GM21390 (cell line): ENCODE measurements around the gene RPL36.

ENCODE experiments used
- ATAC-seq: cut with Tn5 transposase; IDR thresholded peaks from one replicate; pipeline ENCODE4 v1.9.1; 2021; ENCODE audit not compliant: unreplicated experiment

The RPL36 gene

DNA sequence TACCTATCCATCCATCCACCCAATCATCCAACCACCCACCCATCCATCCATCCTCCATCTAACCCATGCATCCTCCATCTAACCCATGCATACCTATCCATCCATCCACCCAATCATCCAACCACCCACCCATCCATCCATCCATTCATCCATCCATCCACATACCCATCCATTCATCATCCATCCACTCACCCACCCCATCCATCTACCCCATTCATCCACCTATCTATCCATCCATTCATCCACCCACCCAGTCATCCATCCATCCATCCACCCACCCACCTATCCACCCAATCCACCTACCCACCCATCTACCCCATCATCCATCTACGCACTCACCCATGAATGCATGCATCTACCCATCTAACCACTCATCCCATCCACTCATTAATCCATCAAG lies 16.3 kb upstream of the RPL36 start:
- ATAC-seq: no peak

DNA sequence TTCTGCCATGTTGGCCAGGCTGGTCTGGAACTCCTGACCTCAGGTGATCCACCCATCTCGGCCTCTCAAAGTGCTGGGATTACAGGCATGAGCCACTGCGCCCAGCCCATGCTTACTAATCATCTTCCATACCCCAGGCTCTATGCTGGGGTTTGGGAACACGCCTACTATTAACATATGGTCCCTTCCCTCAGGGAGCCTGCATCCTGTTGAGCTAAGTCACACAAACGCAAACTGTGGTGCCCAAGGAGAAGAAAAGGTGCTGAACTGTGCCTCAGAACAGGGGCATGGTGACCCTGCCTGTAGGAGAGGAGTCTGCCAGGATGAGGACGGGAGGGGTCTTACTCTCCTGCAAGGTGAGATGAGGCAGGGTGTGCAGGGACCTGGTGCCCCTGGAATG lies 15.4 kb upstream of the RPL36 start:
- no peak for ATAC-seq

GRCh38 chr19:5676105-5676771 lies 13.9 kb upstream of the RPL36 start:
- no peak for ATAC-seq

GRCh38 chr19:5676772-5677105 lies 13.4 kb upstream of the RPL36 start:
- ATAC-seq: no peak

- no peak for ATAC-seq
Measured at GRCh38 chr19:5677136-5677535, 13.0 kb upstream of the RPL36 start.

- ATAC-seq: no peak
Measured at GRCh38 chr19:5677580-5677979, 12.5 kb upstream of the RPL36 start.

GRCh38 chr19:5678071-5678718 lies 11.9 kb upstream of the RPL36 start:
- ATAC-seq: no peak

DNA sequence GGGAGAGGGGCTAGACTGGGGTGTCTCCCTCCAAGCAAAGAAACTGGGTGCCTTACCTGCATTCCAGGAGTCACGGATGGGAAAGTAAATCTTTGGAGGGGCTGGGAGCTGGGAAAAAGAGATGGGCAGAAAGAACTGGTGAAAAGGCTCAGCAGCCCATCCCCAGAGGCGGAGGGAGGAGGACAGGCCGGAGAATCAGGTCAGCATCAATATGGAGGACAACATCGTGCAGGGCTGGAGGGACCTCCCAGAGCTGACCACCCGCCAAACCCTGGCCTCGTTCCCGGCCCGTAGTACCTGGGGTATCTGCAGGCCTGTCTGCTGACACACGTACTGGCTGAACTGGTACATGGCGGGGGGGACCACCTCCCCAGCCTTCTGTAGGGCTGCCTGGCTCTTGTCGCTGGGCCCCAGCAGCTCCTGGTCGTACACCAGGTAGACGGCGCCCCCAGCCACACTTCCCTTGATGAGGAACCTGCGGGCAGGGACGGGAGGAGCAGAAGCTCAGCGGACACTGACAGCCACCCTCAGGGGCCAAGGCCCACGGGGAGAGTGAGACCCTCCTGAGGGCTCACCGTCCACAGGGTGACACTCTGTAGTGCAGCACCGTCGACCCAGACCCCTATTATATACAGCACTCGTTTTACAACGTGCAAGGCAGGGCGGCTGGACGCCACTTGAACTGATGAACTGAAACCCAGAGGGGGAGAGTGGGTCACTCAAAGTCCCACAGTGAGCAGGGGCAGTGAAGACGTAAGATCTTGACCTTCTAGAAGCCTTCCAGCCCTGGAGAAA lies 10.6 kb upstream of the RPL36 start:
- ATAC-seq: no peak

GRCh38 chr19:5680084-5680436 lies 10.0 kb upstream of the RPL36 start:
- no peak for ATAC-seq

DNA sequence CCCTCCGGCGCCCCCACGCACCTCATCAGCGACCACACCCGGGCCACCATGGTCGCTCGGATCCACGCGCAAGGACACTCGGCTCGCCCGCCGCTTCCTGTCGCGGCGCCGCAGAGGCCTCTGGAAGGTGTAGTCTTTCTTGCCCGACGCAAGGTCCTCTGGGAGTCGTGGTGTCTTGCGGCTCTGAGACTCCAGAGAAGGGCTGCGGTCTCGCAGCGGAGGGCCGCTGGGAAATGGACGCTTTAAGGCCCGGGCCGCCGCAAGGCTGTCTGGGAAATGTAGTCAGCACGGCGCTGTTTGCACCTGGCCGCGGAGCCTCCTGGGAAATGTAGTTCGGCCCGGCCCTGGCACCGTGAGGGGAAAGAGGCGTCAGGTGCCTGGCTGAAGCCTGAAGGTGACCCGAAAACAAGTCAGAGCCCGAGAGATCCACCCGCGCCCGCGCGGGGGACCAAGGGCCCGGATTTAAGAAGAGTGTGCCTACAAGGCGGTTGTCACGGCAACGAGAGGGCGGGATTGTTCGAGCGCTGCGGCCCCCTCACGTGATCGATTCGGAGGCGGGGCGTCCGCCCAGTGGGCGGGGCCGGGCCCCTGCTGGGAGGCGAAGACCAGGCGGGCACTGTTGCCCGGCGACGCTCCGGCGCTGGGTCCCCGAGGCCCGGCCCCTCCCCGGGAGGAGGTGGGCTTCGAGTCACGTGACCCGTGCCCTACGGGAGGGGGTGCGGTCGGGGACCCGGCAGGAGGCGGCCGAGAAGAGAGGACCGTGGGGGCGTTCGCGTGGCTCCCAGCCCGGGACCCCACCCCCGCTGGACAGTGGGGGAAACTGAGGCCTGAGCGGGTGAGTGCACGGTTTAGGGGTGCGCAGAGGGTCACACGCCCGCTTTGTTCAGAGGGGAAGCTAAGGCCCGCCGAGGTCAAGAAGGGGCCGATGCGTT lies 9.4 kb upstream of the RPL36 start, which contains the start of the genes HSD11B1L and MICOS13:
Gene HSD11B1L, plus strand, starts transcription at position 591 of the 932 bp plus-strand sequence. CDS start 3,806 bp downstream, outside the sequence.
Gene MICOS13, minus strand, starts transcription at position 80 of the 932 bp plus-strand sequence. Its CDS starts 30 bp downstream, at position 50.
- peak; percentile 84 for ATAC-seq

DNA sequence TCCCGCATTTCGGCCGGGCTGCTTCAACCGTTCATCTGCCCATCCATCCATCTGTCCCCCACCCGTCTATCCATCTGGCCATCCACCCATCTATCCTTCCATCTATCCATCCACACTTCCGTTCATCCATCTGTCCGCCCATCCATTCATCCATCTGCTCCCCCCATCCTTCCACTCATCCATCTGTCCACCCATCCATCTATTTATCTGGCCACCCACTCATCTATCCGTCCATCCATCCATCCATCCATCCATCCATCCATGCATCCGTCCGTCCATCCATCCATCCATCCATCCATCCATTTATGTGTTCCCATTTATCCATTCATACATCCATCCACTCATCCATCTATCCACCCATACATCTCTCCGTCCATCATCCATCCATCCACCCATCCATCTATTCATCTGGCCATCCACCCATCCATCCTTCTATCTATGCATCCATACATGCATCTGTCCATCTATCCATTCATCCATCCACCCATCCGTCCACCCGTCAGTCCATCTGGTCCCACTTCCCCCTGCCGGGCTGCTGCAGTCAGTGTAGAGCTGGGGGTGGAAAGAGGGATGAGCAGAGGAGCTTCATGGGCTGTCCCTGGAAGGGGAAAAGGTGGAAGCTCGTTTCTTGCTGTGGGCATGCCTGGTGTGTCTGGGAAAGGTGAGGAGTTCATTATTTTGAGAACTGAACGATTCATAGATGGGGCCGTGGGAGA lies 8.5 kb upstream of the RPL36 start:
- ATAC-seq: no peak

GRCh38 chr19:5682107-5682482 lies 8.0 kb upstream of the RPL36 start:
- ATAC-seq: no peak

DNA sequence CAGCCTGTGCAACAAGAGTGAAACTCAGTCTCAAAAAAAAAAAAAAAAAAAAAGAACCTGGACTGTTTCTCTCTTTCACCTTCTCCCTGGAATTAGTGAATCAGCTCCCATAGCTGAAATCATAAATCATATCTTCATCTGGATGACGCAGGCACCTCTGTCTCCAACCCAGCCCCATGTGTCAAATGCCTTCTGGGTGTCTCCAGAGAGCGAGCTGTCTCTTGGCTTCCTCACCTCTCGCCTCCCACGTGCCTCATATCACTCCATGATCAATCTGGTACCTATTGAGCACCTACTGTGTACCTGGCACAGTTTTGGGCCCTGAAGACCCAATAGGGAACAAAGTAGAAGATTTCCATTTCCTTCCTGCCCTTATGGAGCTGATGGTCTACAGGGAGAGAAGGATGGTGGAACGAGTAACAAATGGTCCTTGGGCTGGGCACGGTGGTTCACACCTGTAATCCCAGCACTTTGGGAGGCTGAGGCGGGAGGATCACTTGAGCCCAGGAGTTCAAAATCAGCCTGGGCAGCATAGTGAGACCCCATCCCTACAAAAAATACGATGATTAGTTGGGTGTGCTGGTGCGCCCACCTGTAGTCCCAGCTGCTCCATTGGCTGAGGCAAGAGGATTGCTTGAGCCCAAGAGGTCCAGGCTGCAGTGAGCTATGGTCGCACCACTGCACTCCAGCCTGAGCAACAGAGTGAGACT lies 6.8 kb upstream of the RPL36 start:
- no peak for ATAC-seq

GRCh38 chr19:5684694-5685430 lies 5.2 kb upstream of the RPL36 start:
- no peak for ATAC-seq

DNA sequence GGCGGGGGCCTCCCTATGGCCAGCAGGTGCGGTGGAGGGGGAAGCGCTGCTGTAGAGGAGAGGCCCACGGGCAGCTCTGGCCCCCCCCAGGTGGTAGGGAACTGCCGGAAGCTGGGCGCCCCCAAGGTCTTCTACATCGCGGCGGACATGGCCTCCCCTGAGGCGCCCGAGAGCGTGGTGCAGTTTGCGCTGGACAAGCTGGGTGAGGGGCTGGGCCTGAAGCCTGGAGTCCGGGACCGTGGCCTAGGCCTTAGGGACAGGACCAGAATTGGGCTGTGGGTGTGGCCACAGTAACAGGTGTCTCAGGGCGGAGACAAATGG lies 3.8 kb upstream of the RPL36 start:
- no peak for ATAC-seq

GRCh38 chr19:5686647-5687359 lies 3.3 kb upstream of the RPL36 start:
- peak; percentile 50 for ATAC-seq

- ATAC-seq: no peak
Measured at GRCh38 chr19:5687360-5688198, 2.5 kb upstream of the RPL36 start.
